K562 (cell line): ENCODE measurements around the gene KCNG4. TPM values are rescaled to one million over a fixed set of nuclear protein-coding genes. Genes with fewer than 3 reads are reported as not detected.
A peak's percentile ranks its signal among the peaks of the same experiment; 100 is the strongest.

Source experiments
- ATAC-seq: fragments of 200-7000 bp; cut with Tn5 transposase; 3 replicates; pipeline ENCODE4 v1.9.1; 2020; ENCODE audit warnings: moderate library complexity
- BruUV-seq: library from RNA; stranded (reverse); fragments of 400-500 nt; replicated peaks from 2 replicates; lab custom pipeline; 2021; lab: Mats Ljungman, UMichigan
- CTCF ChIA-PET: fragments of 300-600 bp; formaldehyde crosslinking; extraction: SDS; loops from one replicate; lab custom pipeline; 2021; ENCODE audit warnings: low intra/inter-chr PET ratio; lab: Yijun Ruan, JAX
- POLR2A ChIA-PET: fragments of 300-600, 350-650 bp; sonication (Branson Sonifier 250); formaldehyde crosslinking; extraction: SDS; loops from one replicate; lab custom pipeline; 2021; ENCODE audit warnings: antibody characterized with exemption, inconsistent platforms; lab: Yijun Ruan, JAX
- DNase-seq, 4 experiments: peaks; one replicate each; pipeline versions ENCODE4 v3.0.0 to v3.0.0-alpha.2; 2011 to 2018; ENCODE audit warnings: low spot score in 3 of 4, mixed read lengths in 3 of 4; ENCODE audit errors: extremely low read depth in 1 of 4
- FAIRE-seq: peaks from 2 replicates; lab custom pipeline; 2011; peaks lifted over from hg19 to GRCh38; lab: Jason Lieb, UNC
- H2AFZ ChIP-seq: 2 replicates; pipeline ENCODE4 v1.6.0; 2011; ENCODE audit warnings: low read depth, low read length, control low read depth, inconsistent platforms
- H3K27ac ChIP-seq: fragments of 200-600 bp; 3 replicates; pipeline ENCODE4 v1.8.0; 2011; ENCODE audit warnings: low read depth, mild to moderate bottlenecking, control low read depth, inconsistent platforms, low read length, moderate library complexity, mixed read lengths; ENCODE audit errors: extremely low read depth
- H3K27me3 ChIP-seq, 2 experiments: fragments of 300-600 bp in 1 of 2; 2 replicates in 1 of 2; 3 replicates in 1 of 2; pipeline versions ENCODE4 v1.6.0 to v1.8.0; 2011; ENCODE audit warnings: inconsistent platforms in 2 of 2, low read length in 2 of 2, mild to moderate bottlenecking in 1 of 2, mixed read lengths in 1 of 2, moderate library complexity in 1 of 2; ENCODE audit not compliant: control insufficient read depth in 2 of 2, insufficient read depth in 2 of 2
- H3K36me3 ChIP-seq: fragments of 300-600 bp; 3 replicates; pipeline ENCODE4 v1.8.0; 2011; ENCODE audit warnings: mild to moderate bottlenecking, low read length, inconsistent platforms; ENCODE audit not compliant: control insufficient read depth, insufficient read depth
- H3K4me1 ChIP-seq, 2 experiments: fragments of 200-600 bp in 1 of 2; replicated peaks in 1 of 2; 2 replicates in 1 of 2; 3 replicates in 1 of 2; pipeline versions ENCODE4 v1.5.1 to v1.8.0; 2011; ENCODE audit warnings: inconsistent platforms in 2 of 2, low read length in 2 of 2, mild to moderate bottlenecking in 1 of 2, mixed read lengths in 1 of 2, moderate library complexity in 1 of 2; ENCODE audit not compliant: control insufficient read depth in 2 of 2, insufficient read depth in 2 of 2
- H3K4me2 ChIP-seq: 2 replicates; pipeline ENCODE4 v1.6.1; 2011; ENCODE audit warnings: low read length, control low read depth, inconsistent platforms, mixed read lengths; ENCODE audit not compliant: insufficient read depth
- H3K4me3 ChIP-seq: fragments of 200-600 bp; sonication (generic), shearing (Covaris generic); 2 replicates; pipeline ENCODE4 v1.5.1; 2016; ENCODE audit warnings: control low read depth, inconsistent platforms
- H3K79me2 ChIP-seq: fragments of 200-600 bp; 3 replicates; pipeline ENCODE4 v1.8.0; 2011; ENCODE audit warnings: low read length, inconsistent platforms; ENCODE audit not compliant: control insufficient read depth, insufficient read depth
- H3K9ac ChIP-seq, 2 experiments: 2 replicates each; pipeline versions ENCODE4 v1.6.0 to v1.6.1; 2011; ENCODE audit warnings: low read depth in 2 of 2, low read length in 2 of 2, control low read depth in 1 of 2, inconsistent platforms in 1 of 2, mild to moderate bottlenecking in 1 of 2, mixed read lengths in 1 of 2; ENCODE audit not compliant: insufficient read depth in 1 of 2
- H3K9me1 ChIP-seq: one replicate; pipeline ENCODE4 v1.6.0; 2011; ENCODE audit warnings: inconsistent platforms, mild to moderate bottlenecking, low read length, moderate library complexity; ENCODE audit not compliant: control insufficient read depth, insufficient read depth
- H3K9me3 ChIP-seq: replicated peaks from 2 replicates; pipeline ENCODE4 v1.5.1; 2011; ENCODE audit warnings: low read depth, low read length, inconsistent platforms; ENCODE audit not compliant: control insufficient read depth, insufficient read depth
- H4K20me1 ChIP-seq: replicated peaks from 2 replicates; pipeline ENCODE4 v1.6.1; 2011; ENCODE audit warnings: low read length, inconsistent platforms, mixed read lengths; ENCODE audit not compliant: control insufficient read depth, insufficient read depth
- HMG20B ChIP-seq: fragments of 250-450 bp; sonication (Bioruptor Pico); IDR thresholded peaks from 2 replicates; pipeline ENCODE4 v1.5.0; 2021; ENCODE audit warnings: mild to moderate bottlenecking
- NCOR1 ChIP-seq: fragments of 450-650 bp; IDR thresholded peaks from 2 replicates; pipeline ENCODE4 v1.6.1; 2016; ENCODE audit warnings: mild to moderate bottlenecking, moderate library complexity
- SREBF1 ChIP-seq: fragments of 150-350 bp; IDR thresholded peaks from 2 replicates; pipeline ENCODE4 v1.6.1; 2014; ENCODE audit warnings: antibody characterized with exemption, low read depth, low read length, borderline replicate concordance
- YY1 ChIP-seq, 3 experiments: IDR thresholded peaks; 2 replicates each; pipeline ENCODE4 v1.6.1; 2011; ENCODE audit warnings: low read length in 2 of 3, mild to moderate bottlenecking in 2 of 3, moderate library complexity in 2 of 3, borderline replicate concordance in 1 of 3, control low read depth in 1 of 3, low read depth in 1 of 3; ENCODE audit not compliant: insufficient read depth in 3 of 3, insufficient replicate concordance in 2 of 3, control insufficient read depth in 1 of 3, insufficient read length in 1 of 3; ENCODE audit errors: extremely low read depth in 1 of 3
- ZNF316 ChIP-seq: fragments of 450-650 bp; IDR thresholded peaks from 2 replicates; pipeline ENCODE4 v1.6.1; 2016
- ZNF583 ChIP-seq: fragments of 250-450 bp; sonication (Bioruptor Pico); IDR thresholded peaks from 2 replicates; pipeline ENCODE4 v1.4.0; 2020
- WGBS: fragments of 100-300 bp; shearing (Covaris generic); methylation state at CpG from one replicate; pipeline ENCODE4 v1.1.6; 2016; ENCODE audit warnings: low coverage, mixed read lengths; ENCODE audit not compliant: insufficient coverage; ENCODE audit errors: missing lambda C conversion rate; 5-methylcytosine and 5-hydroxymethylcytosine counted together
- in situ Hi-C: fragments of 300-500 bp; cut with MboI; formaldehyde crosslinking; loops from 4 replicates; pipeline ENCODE4 v1.15.0; 2018; ENCODE audit warnings: inconsistent platforms, mixed read lengths
- intact Hi-C: fragments of 100-400 bp; cut with micrococcal nuclease; formaldehyde crosslinking; loops from 2 replicates; pipeline ENCODE4 v1.14.2; 2022
- polyA plus RNA-seq, 8 experiments: library from polyadenylated mRNA; depleted of rRNA in 4 of 8; stranded (reverse) in 5 of 8; unstranded in 3 of 8; fragments of >200 nt; fragmentation: Nextera tagmentation in 2 of 8; fragmentation: Illumina TruSeq in 1 of 8; extraction: Ambion mirVana in 2 of 8; extraction: Trizol in 1 of 8; gene quantifications; 2 replicates each; pipeline versions ENCODE4 v1.2.1 to v1.2.3, GENCODE V29; 2011 to 2014; ENCODE audit warnings: inconsistent platforms in 1 of 8, missing spikeins in 1 of 8
- total RNA-seq, 7 experiments: library from RNA; depleted of rRNA in 6 of 7; stranded (reverse); fragments of >200 nt in 6 of 7; fragmentation: Illumina TruSeq in 2 of 7; extraction: Trizol in 2 of 7; gene quantifications; 2 replicates each; pipeline versions ENCODE4 v1.2.1 to v1.2.3, GENCODE V29; 2011 to 2021; ENCODE audit warnings: low replicate concordance in 1 of 7

KCNG4 gene
- total and polyA plus RNA-seq, 9 of the 15 experiments (the other 6 are each of a cell fraction or from before 2014, with no cell fraction given) = not detected

- no peaks in the 10 kb centered on the region for H3K9me3 ChIP-seq
- no peaks in the 10 kb centered on the region for H3K36me3 ChIP-seq
- H3K9ac ChIP-seq = no peak overlapping the region
- no peaks in the 10 kb centered on the region for H3K79me2 ChIP-seq
- POLR2A ChIA-PET = interaction anchor here (0.9 kb wide), 1 partner anchor 83 kb away, joined by 3 read pairs; no protein-coding TSS in a partner anchor
- WGBS = 3% methylated on average over 3 of the region's 4 CpGs
- H3K27me3 ChIP-seq = peaks cover 31 to 50% of the 10 kb centered on the region in 2 experiments
- ATAC-seq = no peak
- no peak overlapping the region for H2AFZ ChIP-seq
- in situ Hi-C loops (no loop called here), intact Hi-C loops (no loop called here)
- CTCF ChIA-PET = no interaction called here
- FAIRE-seq = no peak
- no TSS peak for BruUV-seq
- H4K20me1 ChIP-seq = no peaks in the 10 kb centered on the region
- peak; percentile 28; the same call in 1 of the 2 replicates for TF ChIP-seq ZNF316
- TF ChIP-seq SREBF1 = no peak
- TF ChIP-seq YY1 (IDR thresholded peaks at IDR 0.05; ENCODE audit: borderline replicate concordance in 1 of 3, control insufficient read depth in 1 of 3, extremely low read depth in 1 of 3, insufficient read depth in 3 of 3, insufficient read length in 1 of 3, insufficient replicate concordance in 2 of 3, low read depth in 1 of 3, low read length in 2 of 3) = no peak
- no peak for DNase-seq
- no peak overlapping the region for H3K4me3 ChIP-seq
- no peak overlapping the region for H3K27ac ChIP-seq
- H3K4me1 ChIP-seq = peaks cover 0 to 3% of the 10 kb centered on the region in 2 experiments; a peak in 3 of 5 replicates
- no peak overlapping the region for H3K4me2 ChIP-seq
- no peaks in the 10 kb centered on the region for H3K9me1 ChIP-seq
Measured at GRCh38 chr16:84212631-84213030, 27.2 kb downstream of the KCNG4 start.

GRCh38 chr16:84212154-84212553 lies 27.7 kb downstream of the KCNG4 start:
- H3K4me1 ChIP-seq = peaks cover 2 to 4% of the 10 kb centered on the region in 2 experiments; a peak in 3 of 5 replicates
- no TSS peak for BruUV-seq
- no peaks in the 10 kb centered on the region for H4K20me1 ChIP-seq
- no peak overlapping the region for H2AFZ ChIP-seq
- POLR2A ChIA-PET = interaction anchor here (0.6 to 0.9 kb wide), 2 partner anchors 84 to 284 kb away, joined by 3 to 4 read pairs; no protein-coding TSS in a partner anchor
- no peaks in the 10 kb centered on the region for H3K36me3 ChIP-seq
- DNase-seq (no peak), ATAC-seq (no peak), FAIRE-seq (no peak)
- no peaks in the 10 kb centered on the region for H3K79me2 ChIP-seq
- intact Hi-C loops = no loop called here
- in situ Hi-C loops = no loop called here
- CTCF ChIA-PET = no interaction called here
- H3K4me3 ChIP-seq = no peak overlapping the region
- no peak overlapping the region for H3K4me2 ChIP-seq
- TF ChIP-seq HMG20B = no peak
- no peak for TF ChIP-seq NCOR1
- no peak for TF ChIP-seq ZNF583 (CRISPR knock-in tag)
- peaks cover 27 to 47% of the 10 kb centered on the region in 2 experiments for H3K27me3 ChIP-seq
- 4% methylated on average over 4 of the region's 4 CpGs for WGBS
- no peak overlapping the region for H3K9ac ChIP-seq
- no peaks in the 10 kb centered on the region for H3K9me3 ChIP-seq
- no peak overlapping the region for H3K27ac ChIP-seq
- no peaks in the 10 kb centered on the region for H3K9me1 ChIP-seq
